HepG2 (cell line): ENCODE results near the gene PDS5B. TPM values are rescaled to one million over a fixed set of nuclear protein-coding genes. Genes with fewer than 3 reads are reported as not detected.

Source experiments
- ATAC-seq: fragments of 200-7000 bp; cut with Tn5 transposase; 3 replicates; pipeline ENCODE4 v1.9.1; 2020; ENCODE audit warnings: mild to moderate bottlenecking, moderate library complexity
- BruUV-seq: library from RNA; stranded (reverse); fragments of 400-500 nt; replicated peaks from 2 replicates; lab custom pipeline; 2021; lab: Mats Ljungman, UMichigan
- CTCF ChIA-PET: fragments of 300-600 bp; formaldehyde crosslinking; extraction: SDS; loops from one replicate; lab custom pipeline; 2021; ENCODE audit warnings: low total read pairs, inconsistent platforms, low intra/inter-chr PET ratio; lab: Yijun Ruan, JAX
- POLR2A ChIA-PET: fragments of 350-600 bp; sonication (Branson Sonifier 250); formaldehyde crosslinking; loops from one replicate; lab custom pipeline; 2020; ENCODE audit warnings: antibody characterized with exemption, inconsistent platforms; lab: Yijun Ruan, JAX
- DNase-seq: peaks from one replicate; pipeline ENCODE4 v3.0.0-alpha.2; 2015; ENCODE audit warnings: low spot score
- FAIRE-seq: peaks from 3 replicates; lab custom pipeline; 2011; peaks lifted over from hg19 to GRCh38; lab: Jason Lieb, UNC
- H2AFZ ChIP-seq: one replicate; pipeline ENCODE4 v1.6.1; 2011; ENCODE audit warnings: low read length, inconsistent platforms
- H3K27ac ChIP-seq: fragments of 300-600 bp; 3 replicates; pipeline ENCODE4 v1.8.0; 2011; ENCODE audit warnings: mixed run types, mild to moderate bottlenecking, mixed read lengths, low read length, inconsistent platforms; ENCODE audit not compliant: insufficient read depth; ENCODE audit errors: extremely low read length
- H3K27me3 ChIP-seq, 2 experiments: fragments of 200-600 bp in 1 of 2; 2 replicates in 1 of 2; 3 replicates in 1 of 2; pipeline versions ENCODE4 v1.6.0 to v1.8.0; 2011; ENCODE audit warnings: low read length in 2 of 2, mild to moderate bottlenecking in 2 of 2, moderate library complexity in 2 of 2, inconsistent platforms in 1 of 2; ENCODE audit not compliant: insufficient read depth in 2 of 2, control insufficient read depth in 1 of 2
- H3K36me3 ChIP-seq, 2 experiments: fragments of 200-600 bp in 1 of 2; replicated peaks in 1 of 2; 2 replicates in 1 of 2; 3 replicates in 1 of 2; pipeline versions ENCODE4 v1.5.1 to v1.8.0; 2011; ENCODE audit warnings: low read length in 2 of 2, inconsistent platforms in 1 of 2; ENCODE audit not compliant: insufficient read depth in 2 of 2, control insufficient read depth in 1 of 2
- H3K4me1 ChIP-seq: 2 replicates; pipeline ENCODE4 v1.5.1; 2012; ENCODE audit warnings: low read length, inconsistent platforms; ENCODE audit not compliant: insufficient read depth
- H3K4me2 ChIP-seq: 2 replicates; pipeline ENCODE4 v1.6.0; 2011; ENCODE audit warnings: low read depth, low read length, inconsistent platforms
- H3K4me3 ChIP-seq, 3 experiments: fragments of 200-600 bp in 1 of 3; sonication (generic), shearing (Covaris generic) in 1 of 3; replicated peaks in 1 of 3; 2 replicates each; pipeline ENCODE4 v1.5.1; 2011 to 2016; ENCODE audit warnings: low read length in 3 of 3, inconsistent platforms in 2 of 3, low read depth in 2 of 3, mild to moderate bottlenecking in 2 of 3, control low read depth in 1 of 3, mixed read lengths in 1 of 3; ENCODE audit not compliant: insufficient read depth in 1 of 3
- H3K79me2 ChIP-seq: one replicate; pipeline ENCODE4 v1.6.1; 2011; ENCODE audit warnings: low read length, inconsistent platforms; ENCODE audit not compliant: insufficient read depth
- H3K9ac ChIP-seq: 2 replicates; pipeline ENCODE4 v1.6.0; 2011; ENCODE audit warnings: mild to moderate bottlenecking, low read depth, low read length, inconsistent platforms; ENCODE audit not compliant: insufficient read depth
- H3K9me3 ChIP-seq: 2 replicates; pipeline ENCODE4 v1.5.1; 2012; ENCODE audit warnings: mild to moderate bottlenecking, low read length
- H4K20me1 ChIP-seq: 2 replicates; pipeline ENCODE4 v1.6.0; 2011; ENCODE audit warnings: inconsistent platforms, mild to moderate bottlenecking, low read length, moderate library complexity; ENCODE audit not compliant: insufficient read depth
- ATRX ChIP-seq: sonication (generic); formaldehyde crosslinking; IDR thresholded peaks from 2 replicates; pipeline ENCODE4 v1.4.0; 2020; ENCODE audit warnings: missing genetic modification reagents, borderline replicate concordance
- ELF4 ChIP-seq: sonication (generic); formaldehyde crosslinking; IDR thresholded peaks from 2 replicates; pipeline ENCODE4 v1.5.0; 2020; ENCODE audit warnings: missing genetic modification reagents, mild to moderate bottlenecking, moderate library complexity, borderline replicate concordance
- HNF4A ChIP-seq: sonication (generic); formaldehyde crosslinking; IDR thresholded peaks from 2 replicates; pipeline ENCODE4 v1.4.0; 2020; ENCODE audit warnings: missing genetic modification reagents
- HOXA7 ChIP-seq: sonication (generic); formaldehyde crosslinking; IDR thresholded peaks from 2 replicates; pipeline ENCODE4 v1.8.1; 2022; ENCODE audit warnings: mild to moderate bottlenecking, missing genetic modification reagents, moderate library complexity
- IKZF5 ChIP-seq: IDR thresholded peaks from 2 replicates; pipeline ENCODE4 v1.6.1; 2018; ENCODE audit warnings: missing genetic modification reagents, mild to moderate bottlenecking, missing compliant biosample characterization
- RAD51 ChIP-seq: fragments of 450-650 bp; IDR thresholded peaks from 2 replicates; pipeline ENCODE4 v1.6.1; 2016; ENCODE audit warnings: borderline replicate concordance
- SNRNP70 ChIP-seq: fragments of 200-400 bp; formaldehyde crosslinking; IDR thresholded peaks from 2 replicates; pipeline ENCODE4 v1.6.1; 2017; ENCODE audit warnings: mild to moderate bottlenecking, low read depth, low read length, moderate library complexity
- TAF1 ChIP-seq: sonication (generic); formaldehyde crosslinking; IDR thresholded peaks from 2 replicates; pipeline ENCODE4 v1.4.0; 2020; ENCODE audit warnings: missing genetic modification reagents
- ZBED4 ChIP-seq: sonication (generic); formaldehyde crosslinking; IDR thresholded peaks from 2 replicates; pipeline ENCODE4 v1.4.0; 2020; ENCODE audit warnings: missing genetic modification reagents, borderline replicate concordance
- ZKSCAN8 ChIP-seq: IDR thresholded peaks from 2 replicates; pipeline ENCODE4 v1.6.1; 2016; ENCODE audit warnings: borderline replicate concordance, missing genetic modification reagents, missing compliant biosample characterization
- ZMYM3 ChIP-seq: sonication (generic); formaldehyde crosslinking; IDR thresholded peaks from 2 replicates; pipeline ENCODE4 v1.5.1; 2020; ENCODE audit warnings: mild to moderate bottlenecking, missing genetic modification reagents
- ZNF124 ChIP-seq: sonication (generic); formaldehyde crosslinking; IDR thresholded peaks from 2 replicates; pipeline ENCODE4 v1.4.0; 2020; ENCODE audit warnings: missing genetic modification reagents
- ZNF224 ChIP-seq: sonication (generic); formaldehyde crosslinking; IDR thresholded peaks from 2 replicates; pipeline ENCODE4 v1.5.0; 2020; ENCODE audit warnings: mild to moderate bottlenecking, missing genetic modification reagents
- ZNF530 ChIP-seq: sonication (generic); formaldehyde crosslinking; IDR thresholded peaks from 2 replicates; pipeline ENCODE4 v1.5.0; 2020; ENCODE audit warnings: low read depth, mild to moderate bottlenecking, missing genetic modification reagents
- ZNF709 ChIP-seq: sonication (generic); formaldehyde crosslinking; IDR thresholded peaks from 2 replicates; pipeline ENCODE4 v1.5.0; 2020; ENCODE audit warnings: mild to moderate bottlenecking, missing genetic modification reagents
- ZNF746 ChIP-seq: sonication (generic); formaldehyde crosslinking; IDR thresholded peaks from 2 replicates; pipeline ENCODE4 v1.8.0; 2022; ENCODE audit warnings: mild to moderate bottlenecking, missing genetic modification reagents
- ZSCAN22 ChIP-seq: sonication (generic); formaldehyde crosslinking; IDR thresholded peaks from 2 replicates; pipeline ENCODE4 v1.4.0; 2020; ENCODE audit warnings: mild to moderate bottlenecking, missing genetic modification reagents
- WGBS: methylation state at CpG from one replicate; pipeline ENCODE4 v1.1.6; 2017; ENCODE audit warnings: low lambda C conversion rate; 5-methylcytosine and 5-hydroxymethylcytosine counted together
- in situ Hi-C: cut with HindIII; loops from 2 replicates; pipeline ENCODE4 v1.10.0; 2017; ENCODE audit warnings: low pct_unique_long_range_greater_than_20kb; ENCODE audit not compliant: extremely low pct_ligation_motif_present
- intact Hi-C: fragments of 100-400 bp; cut with micrococcal nuclease; formaldehyde crosslinking; loops from one replicate; pipeline ENCODE4 v1.10.0; 2022; ENCODE audit not compliant: unreplicated experiment
- polyA plus RNA-seq, 8 experiments: library from polyadenylated mRNA; depleted of rRNA in 3 of 8; stranded (reverse) in 7 of 8; unstranded in 1 of 8; fragments of >200 nt; fragmentation: Illumina TruSeq in 4 of 8; extraction: Trizol in 4 of 8; gene quantifications; 2 replicates each; pipeline versions ENCODE4 v1.2.1 to v1.2.3, GENCODE V29; 2011 to 2016; ENCODE audit warnings: low read depth in 4 of 8, missing spikeins in 1 of 8, mixed read lengths in 1 of 8; ENCODE audit not compliant: insufficient read depth in 1 of 8
- total RNA-seq, 5 experiments: library from RNA; depleted of rRNA; stranded (reverse); fragments of >200 nt; fragmentation: Illumina TruSeq; extraction: Trizol; gene quantifications; 2 replicates each; pipeline ENCODE4 v1.2.3, GENCODE V29; 2016; ENCODE audit warnings: low read depth in 1 of 5
- TF ChIP-seq, protein P1 (sequence below): sonication (generic); formaldehyde crosslinking; IDR thresholded peaks from 2 replicates; pipeline ENCODE4 v1.5.0; 2020; ENCODE audit warnings: mild to moderate bottlenecking, missing genetic modification reagents
- TF ChIP-seq, protein P2 (sequence below): sonication (generic); formaldehyde crosslinking; IDR thresholded peaks from 2 replicates; pipeline ENCODE4 v1.5.0; 2020; ENCODE audit warnings: missing genetic modification reagents, mild to moderate bottlenecking, borderline replicate concordance

Gene PDS5B
- total and polyA plus RNA-seq, 2 of the 13 experiments (the other 11 are each of a cell fraction or from before 2014, with no cell fraction given): 5.8 to 24.6 TPM

- no peak for TF ChIP-seq ATRX
- no peak for TF ChIP-seq ELF4 (CRISPR knock-in tag)
- TF ChIP-seq ZKSCAN8 (CRISPR knock-in tag): no peak
- no peak for TF ChIP-seq ZNF709 (CRISPR knock-in tag)
- TF ChIP-seq IKZF5 (CRISPR knock-in tag): no peak
- no peak for TF ChIP-seq ZNF746 (CRISPR knock-in tag)
- no peak for TF ChIP-seq TAF1
- TF ChIP-seq, protein P1, sequence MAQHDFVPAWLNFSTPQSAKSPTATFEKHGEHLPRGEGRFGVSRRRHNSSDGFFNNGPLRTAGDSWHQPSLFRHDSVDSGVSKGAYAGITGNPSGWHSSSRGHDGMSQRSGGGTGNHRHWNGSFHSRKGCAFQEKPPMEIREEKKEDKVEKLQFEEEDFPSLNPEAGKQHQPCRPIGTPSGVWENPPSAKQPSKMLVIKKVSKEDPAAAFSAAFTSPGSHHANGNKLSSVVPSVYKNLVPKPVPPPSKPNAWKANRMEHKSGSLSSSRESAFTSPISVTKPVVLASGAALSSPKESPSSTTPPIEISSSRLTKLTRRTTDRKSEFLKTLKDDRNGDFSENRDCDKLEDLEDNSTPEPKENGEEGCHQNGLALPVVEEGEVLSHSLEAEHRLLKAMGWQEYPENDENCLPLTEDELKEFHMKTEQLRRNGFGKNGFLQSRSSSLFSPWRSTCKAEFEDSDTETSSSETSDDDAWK: no peak
- no peak for TF ChIP-seq ZMYM3 (CRISPR knock-in tag)
- TF ChIP-seq ZSCAN22 (CRISPR knock-in tag): no peak
- no peak for TF ChIP-seq SNRNP70
- TF ChIP-seq HNF4A (CRISPR knock-in tag): no peak
- TF ChIP-seq ZNF530 (CRISPR knock-in tag): no peak
- TF ChIP-seq ZBED4 (CRISPR knock-in tag): no peak
- TF ChIP-seq, protein P2, sequence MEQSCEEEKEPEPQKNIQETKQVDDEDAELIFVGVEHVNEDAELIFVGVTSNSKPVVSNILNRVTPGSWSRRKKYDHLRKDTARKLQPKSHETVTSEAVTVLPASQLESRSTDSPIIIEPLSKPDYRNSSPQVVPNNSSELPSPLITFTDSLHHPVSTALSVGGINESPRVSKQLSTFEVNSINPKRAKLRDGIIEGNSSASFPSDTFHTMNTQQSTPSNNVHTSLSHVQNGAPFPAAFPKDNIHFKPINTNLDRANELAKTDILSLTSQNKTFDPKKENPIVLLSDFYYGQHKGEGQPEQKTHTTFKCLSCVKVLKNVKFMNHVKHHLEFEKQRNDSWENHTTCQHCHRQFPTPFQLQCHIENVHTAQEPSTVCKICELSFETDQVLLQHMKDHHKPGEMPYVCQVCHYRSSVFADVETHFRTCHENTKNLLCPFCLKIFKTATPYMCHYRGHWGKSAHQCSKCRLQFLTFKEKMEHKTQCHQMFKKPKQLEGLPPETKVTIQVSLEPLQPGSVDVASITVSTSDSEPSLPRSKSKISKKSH: no peak
- TF ChIP-seq RAD51: no peak
- TF ChIP-seq ZNF124 (CRISPR knock-in tag): no peak
- TF ChIP-seq HOXA7 (CRISPR knock-in tag): no peak
- no peak for TF ChIP-seq ZNF224 (CRISPR knock-in tag)
- H3K79me2 ChIP-seq: peaks cover 74% of the 10 kb centered on the region
- no peaks in the 10 kb centered on the region for H4K20me1 ChIP-seq
- POLR2A ChIA-PET: no interaction called here
- ATAC-seq (no peak), FAIRE-seq (no peak), DNase-seq (no peak)
- no TSS peak for BruUV-seq
- in situ Hi-C loops (no loop called here), intact Hi-C loops (loop anchor here (1.0 kb wide), 1 partner anchor 50 kb away; no protein-coding TSS in a partner anchor)
- no peak overlapping the region for H3K4me3 ChIP-seq
- no peak overlapping the region for H3K4me2 ChIP-seq
- no peaks in the 10 kb centered on the region for H3K36me3 ChIP-seq
- CTCF ChIA-PET: interaction anchor here (1.3 to 1.8 kb wide), 3 partner anchors 12 to 257 kb away, joined by 4 to 12 read pairs (median 8); partner anchors contain the start of gene PDS5B
- H3K4me1 ChIP-seq: peaks cover 25% of the 10 kb centered on the region
- H3K9me3 ChIP-seq: no peaks in the 10 kb centered on the region
- no peak overlapping the region for H3K27ac ChIP-seq
- H3K27me3 ChIP-seq: no peaks in the 10 kb centered on the region
- WGBS: 90% methylated on average over 9 of the region's 9 CpGs
- no peak overlapping the region for H3K9ac ChIP-seq
- H2AFZ ChIP-seq: no peak overlapping the region
Measured at GRCh38 chr13:32638739-32639138, 52.5 kb downstream of the PDS5B start.
